NCI-H1092 treated with DMSO at 0.1 percent for 48 hours (cell line): Measurements from ENCODE around the gene MGME1.

Experiments
- DNase-seq: peaks from one replicate; lab custom pipeline; 2025; lab: John Stamatoyannopoulos, UW

Gene MGME1

DNA sequence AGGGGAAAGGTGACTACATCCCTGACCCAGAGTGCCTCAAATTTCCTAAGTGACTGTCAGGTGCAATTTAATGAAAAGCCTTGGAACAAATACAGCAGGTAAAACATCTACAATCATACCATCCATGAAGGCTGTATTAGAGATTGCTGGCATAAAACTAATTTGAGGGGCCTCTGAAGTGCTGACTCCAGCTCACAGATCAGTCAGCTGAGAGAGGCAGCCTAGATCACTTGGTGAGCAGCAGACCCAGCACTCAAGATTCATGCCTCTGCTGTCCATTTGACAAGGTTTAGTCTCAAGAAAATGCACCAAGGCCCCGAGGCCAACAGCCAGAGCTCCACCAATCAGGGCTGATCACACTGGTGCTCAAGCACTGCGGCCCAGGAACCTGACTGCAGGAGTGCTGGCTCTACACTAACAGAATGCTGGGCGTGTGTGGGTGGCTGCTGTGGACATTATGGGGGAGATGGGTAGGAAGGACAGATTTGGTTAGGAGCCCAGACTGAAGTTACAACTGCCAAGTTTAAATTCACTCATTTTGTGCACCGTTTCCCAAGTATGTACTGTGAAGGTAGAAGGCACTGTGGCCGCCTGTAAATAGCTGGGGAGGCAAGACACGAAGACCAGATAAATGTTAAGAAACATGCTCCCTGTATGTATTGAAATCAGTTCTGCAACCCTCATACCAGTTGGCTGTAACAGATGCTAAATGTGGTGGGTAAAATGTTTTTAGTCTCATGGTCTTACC, 28.4 kb upstream of the MGME1 start:
- no peak for DNase-seq

DNA sequence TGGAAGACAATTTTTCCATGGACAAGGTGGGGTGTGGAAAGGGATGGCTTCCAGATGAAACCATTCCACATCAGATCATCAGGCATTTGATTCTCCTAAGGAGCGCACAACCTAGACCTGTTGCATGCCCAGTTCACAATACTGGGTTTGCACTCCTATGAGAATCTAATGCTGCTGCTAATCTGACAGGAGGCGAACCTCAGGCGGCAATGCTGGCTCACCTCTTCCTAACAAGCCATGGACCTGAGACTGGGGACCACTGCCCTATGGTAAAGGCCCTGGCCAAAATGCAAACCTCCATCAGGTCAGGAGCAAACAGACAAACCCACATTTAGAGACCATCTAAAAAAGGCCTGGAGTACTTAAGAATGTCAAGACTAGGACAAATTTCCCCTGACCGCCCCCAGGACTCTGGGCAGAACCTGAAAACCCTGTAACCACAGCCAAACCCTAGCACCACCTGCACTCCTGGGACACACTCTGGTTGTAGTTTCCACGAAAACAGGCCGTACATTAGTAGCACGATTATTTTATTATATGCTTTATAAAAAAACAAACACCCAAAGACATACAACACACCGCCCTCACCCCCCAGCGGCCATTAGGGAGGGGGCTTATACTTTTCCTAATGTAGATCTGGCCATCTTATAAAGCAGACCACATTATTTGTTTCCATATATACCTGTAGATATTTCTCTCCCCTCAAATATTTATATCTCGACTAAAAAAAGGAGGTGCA, 27.6 kb upstream of the MGME1 start:
- DNase-seq, result no peak

DNA sequence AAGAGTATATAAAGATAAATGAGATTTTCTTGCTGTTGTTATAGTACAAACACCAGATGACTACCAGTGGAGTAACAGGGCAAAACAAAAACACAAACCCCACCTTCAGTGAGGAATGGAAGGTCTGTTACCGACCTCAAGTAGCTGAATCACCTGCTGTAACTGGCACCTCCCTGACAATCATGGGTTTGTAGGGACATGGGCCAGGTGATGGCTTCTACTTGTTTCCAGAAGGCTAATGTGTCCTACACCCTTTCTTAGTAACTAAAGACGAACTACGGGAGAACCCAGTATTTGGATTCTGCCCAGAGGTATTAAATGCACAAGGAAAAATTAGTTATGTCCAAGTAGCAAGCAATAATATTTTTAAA, 27.0 kb upstream of the MGME1 start:
- no peak for DNase-seq

DNA sequence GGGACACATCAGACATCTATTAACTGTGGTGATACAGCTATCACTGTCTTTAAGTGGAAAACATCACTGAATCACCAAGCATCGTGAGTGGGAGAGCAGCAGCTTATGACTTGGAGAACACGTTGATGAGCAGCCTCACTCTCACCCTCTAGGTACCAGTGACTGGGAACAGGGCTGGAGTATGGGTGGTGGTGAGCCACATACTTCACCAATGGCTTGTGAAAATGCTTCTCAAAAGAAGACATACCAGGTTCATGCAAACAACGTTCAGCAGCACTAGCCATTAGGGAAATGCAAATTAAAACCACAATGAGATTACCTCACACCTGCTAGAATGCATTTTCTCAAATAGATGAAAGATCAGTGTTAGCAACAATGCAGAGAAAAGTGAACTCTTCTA, 25.5 kb upstream of the MGME1 start:
- DNase-seq, result no peak

DNA sequence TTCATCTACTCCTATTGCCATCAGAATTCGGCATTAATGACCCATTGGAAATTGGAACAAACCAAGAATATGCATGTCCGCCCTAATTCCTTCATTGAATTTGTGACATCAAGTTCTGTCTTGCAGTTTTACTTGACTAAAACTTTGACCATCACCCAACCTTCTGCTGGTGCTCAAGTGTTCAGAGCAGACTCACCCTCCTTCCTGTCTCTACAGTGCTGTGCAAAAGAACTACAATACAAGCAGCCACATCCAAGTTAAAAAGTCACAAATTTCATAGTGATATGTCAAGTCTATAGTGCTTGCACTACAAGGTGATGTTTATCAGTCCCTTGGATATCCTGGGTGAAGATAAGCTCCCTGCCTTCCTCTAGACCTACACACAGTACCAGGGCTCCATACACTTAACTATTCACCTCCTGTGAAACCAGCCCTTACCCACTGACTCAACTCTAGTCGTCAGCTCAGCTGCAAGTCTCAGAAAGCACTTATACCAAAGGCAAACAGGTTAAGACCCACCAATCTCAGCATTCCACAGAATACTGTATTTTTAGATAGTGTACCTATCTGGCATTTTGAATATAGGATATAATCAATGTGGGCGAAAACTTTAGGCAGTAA, 23.9 kb upstream of the MGME1 start:
- no peak for DNase-seq

DNA sequence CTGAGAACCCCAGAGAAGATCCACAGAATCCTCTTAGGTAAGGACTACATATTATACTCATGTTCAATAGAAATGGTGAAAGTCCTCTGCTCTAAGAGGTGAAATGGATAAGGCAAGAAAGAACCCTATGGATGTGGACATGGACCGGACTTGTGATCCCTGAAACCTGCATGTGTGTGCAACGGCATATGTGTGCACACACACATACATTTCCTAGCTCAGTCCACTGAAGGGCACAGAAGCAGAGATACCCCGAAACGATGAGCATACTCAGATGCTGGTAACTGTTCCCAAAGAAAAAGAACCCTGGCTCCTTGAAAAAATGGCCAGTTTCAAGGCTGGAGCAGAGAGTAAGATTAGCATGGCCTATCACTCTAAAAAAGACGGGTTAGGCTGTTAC, 22.8 kb upstream of the MGME1 start:
- DNase-seq, result no peak

DNA sequence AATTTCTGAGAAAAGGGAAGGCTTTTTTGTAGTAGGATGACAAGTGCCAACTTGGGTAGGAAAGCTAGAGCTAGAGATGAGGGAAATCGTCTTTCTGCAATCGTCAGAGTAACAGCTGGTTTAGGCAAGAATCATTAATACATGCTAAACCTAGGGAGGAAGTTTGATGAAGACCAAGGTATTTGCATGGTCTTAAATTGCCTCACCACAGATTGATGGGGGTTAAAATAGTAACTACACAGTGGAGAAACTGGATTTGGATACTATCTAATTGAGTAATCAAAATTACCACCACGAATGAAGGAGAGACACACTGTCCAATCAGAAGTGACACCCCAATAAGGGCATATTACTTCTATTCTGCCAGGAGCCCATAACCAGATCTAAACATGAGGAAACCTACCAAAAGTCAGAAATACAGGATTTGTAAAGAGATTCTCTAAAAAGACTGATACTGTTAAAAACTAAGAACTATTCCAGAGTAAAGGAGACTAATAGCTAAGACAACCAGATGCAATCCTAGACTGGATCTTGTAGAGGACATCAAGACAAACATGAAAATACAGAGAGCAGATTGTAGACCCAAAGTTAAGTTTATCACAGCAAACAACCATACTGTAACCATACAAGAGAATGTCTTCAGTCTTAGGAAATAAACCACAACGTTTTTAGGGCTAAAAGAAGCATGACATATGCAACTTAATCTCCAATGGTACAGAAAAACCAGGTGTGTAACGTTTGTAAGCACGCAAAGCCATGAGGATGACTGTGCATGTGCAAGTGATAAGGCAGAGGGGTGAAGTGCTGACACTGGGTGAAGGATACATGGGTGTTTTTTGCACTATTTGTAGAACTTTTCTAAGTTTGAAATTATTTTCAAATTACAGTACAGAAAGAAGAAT, 22.0 kb upstream of the MGME1 start:
- DNase-seq, result no peak

DNA sequence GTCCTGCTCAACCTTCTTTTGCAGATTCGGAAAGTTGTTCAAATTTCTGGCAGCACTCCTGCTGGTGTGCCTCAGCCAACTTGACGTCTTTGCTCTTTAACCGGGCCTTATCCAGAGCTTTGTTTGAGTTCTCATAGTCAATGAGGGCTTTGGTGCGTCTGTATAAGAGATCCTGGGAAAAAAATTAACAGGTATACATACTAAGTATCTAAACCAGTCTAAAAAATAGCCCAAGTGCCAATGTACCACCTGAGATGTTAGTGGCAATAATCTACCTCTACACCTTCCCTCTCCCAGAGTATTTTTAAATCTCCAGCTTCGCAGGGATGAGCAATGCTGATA, 21.4 kb upstream of the MGME1 start:
- DNase-seq, result no peak

DNA sequence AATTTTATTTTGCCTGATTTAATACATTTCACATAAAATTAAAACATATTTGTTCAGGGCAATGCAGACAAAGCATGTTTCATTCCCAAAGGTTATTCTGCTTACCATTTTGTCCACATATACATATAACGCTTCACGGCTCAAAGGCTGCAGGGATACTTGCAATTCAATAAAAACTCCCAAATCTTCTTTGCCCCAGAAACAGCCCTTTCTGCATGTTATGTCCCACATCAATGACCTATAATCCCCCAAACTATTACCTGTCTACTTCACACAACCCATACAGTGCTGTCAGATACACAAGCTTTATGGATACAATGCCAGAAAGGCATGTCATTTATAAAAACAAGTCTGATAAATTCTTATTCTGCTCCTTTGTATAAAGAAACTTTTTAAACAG, 20.4 kb upstream of the MGME1 start:
- no peak for DNase-seq

DNA sequence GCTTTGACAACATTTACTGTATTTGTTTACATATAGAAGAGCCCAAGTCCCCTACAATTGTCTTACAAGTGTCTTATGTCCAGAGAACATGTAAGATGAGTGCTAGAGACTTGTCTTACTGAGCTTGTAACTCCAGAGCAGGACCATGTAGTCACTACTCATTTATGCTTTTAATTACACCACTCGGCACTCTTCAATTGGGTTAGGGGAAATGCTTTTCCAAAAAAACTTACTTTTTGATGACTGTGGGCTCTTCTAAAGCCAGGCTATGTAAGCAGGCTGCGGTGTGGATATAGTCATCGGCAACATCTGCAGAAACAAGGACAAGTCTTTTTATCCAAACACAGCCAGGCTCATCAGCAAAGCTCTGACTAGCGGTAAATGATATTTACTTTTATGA, 18.9 kb upstream of the MGME1 start:
- no peak for DNase-seq

DNA sequence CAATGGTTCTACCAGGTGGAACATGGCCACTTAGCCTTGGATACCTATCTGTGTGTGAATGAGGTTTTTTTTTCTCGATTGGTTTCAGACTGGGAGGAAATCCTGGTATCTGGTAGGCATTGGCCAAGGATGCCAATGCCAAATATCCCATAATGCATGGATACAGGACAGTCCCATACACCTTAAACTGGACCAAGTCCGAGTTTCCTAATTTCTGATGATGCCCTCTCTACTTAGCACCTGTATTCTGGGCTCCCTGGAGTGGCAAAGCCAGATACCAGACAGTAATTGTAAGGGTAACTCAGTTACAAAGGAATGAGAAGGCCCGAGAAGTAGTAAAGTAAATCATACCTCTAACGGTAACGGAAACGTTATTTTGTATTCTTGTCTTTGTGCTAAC, 18.1 kb upstream of the MGME1 start:
- DNase-seq, result no peak

DNA sequence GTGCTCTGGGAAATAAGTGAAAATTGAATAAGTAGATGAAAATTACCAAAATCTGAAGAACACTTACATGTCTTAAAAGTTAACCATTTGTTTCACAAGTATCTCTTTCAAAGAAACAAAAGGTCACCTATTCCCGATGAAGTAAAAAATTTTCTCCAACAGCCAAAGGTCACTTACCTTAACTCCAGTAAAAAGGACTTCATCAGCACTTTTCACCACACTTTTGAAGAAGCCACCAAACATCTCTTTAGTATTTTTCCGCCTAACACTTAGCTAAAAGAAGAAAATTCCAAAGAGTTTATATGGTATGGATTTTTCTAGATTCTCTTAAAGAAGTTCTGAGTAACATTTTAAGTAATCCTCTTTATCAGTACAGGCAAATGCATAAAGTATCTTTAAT, 17.5 kb upstream of the MGME1 start:
- no peak for DNase-seq

DNA sequence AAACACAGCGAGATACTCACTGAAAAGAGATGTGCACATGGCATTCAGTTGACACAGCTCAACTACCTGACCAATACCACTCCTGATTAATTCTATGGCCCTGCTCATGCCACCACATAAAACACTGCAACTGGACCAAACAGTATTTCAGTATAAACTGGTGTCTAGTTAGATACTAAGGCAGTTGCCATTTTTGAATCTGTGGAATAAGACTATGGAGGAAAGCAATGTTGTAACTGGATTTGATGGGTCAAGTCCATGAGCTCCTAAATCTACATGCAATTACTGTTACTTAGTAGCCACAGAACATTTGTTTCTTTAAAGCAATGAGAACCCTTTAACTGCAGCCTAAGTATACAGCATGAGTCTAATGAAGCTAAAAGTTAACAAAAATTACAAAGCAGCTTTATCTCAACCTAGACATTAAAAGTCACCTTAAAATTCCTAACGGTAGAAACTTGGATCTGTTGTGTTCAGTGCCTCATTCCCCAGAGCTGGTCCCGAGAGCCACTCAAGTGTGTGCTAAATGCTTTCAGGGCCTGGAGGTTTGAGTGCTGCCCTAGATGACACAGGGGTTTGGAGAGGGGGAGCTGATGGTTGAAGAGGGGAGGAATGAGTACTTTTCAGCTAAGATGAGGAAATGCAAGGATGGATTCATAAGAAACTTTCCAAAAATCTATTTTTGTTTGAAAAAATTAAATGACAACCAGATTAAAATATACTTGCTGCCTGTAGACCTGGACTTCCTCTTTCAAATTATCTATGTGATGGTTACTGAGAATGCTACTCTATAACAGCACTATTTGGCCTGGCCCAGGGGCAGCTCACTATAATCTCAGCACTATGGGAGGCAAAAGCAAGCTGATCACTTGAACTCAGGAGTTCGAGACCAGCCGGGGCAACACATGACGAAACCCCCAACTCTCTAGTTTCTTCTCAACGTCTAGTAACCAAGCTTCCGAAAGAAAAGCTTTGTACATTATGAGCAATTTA, 15.8 kb upstream of the MGME1 start:
- no peak for DNase-seq

DNA sequence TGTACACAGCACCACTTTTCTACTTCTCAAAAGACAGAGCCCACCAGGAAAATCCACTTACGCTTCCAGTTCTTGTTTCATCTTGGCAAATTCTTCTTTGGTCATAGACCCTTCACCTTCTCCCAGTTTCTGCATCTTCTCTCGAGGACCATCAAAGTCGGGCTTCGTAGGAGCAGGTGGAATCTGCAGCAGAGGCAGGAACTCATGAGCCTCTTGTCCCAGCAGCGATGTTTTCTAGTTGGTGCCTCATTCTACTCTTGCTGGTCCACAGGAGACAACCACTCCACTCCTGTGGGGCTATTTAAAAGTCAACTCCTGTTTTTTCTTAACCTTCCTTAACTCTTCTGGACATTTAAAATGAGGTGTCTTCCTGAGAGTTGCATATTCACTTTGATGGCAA, 14.9 kb upstream of the MGME1 start:
- DNase-seq, result no peak

DNA sequence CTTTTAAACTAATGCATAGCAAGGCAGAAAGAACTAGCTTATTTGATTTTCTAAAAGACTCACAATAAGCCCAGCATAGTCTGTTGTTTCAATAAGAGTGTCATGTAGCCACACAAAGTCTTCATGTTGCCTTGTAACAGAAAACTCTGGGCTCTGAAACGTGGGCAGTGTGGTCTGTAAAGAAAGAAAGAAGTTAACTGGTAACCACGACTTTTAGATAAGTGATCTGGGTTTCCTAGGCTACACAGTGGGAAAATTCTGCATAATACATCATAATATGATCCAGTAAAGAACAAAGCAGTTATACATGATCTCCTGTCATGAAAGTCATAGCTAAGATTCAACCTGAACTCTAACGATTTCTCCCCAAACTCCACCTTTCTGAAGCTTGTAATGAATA, 13.5 kb upstream of the MGME1 start:
- DNase-seq, result no peak

DNA sequence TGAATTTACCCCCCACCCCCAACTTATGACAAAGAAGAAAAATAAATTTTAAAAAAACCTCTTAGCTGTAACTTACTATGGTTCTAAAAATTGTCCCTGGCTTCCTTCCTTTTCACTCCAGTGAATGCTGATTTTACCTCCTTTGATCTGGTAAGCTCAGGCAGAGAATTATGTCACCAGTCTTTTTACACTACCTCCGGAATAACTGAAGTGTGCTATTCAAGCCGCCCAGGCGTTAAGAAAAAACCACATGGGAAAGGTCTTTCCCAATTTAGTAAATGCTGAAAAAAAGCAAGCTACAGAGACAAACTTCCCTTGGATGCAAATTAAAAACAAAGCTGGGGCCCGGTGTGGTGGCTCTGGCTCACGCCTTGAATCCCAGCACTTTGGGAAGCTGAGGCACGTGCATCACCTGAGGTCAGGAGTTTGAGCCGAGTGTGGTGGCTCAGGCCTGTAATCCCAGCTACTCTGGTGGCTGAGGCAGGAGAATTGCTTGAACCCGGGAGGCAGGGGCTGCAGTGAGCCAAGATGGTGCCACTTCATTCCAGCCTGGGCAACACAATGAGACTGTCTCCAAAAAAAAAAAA, 12.6 kb upstream of the MGME1 start:
- DNase-seq, result no peak

DNA sequence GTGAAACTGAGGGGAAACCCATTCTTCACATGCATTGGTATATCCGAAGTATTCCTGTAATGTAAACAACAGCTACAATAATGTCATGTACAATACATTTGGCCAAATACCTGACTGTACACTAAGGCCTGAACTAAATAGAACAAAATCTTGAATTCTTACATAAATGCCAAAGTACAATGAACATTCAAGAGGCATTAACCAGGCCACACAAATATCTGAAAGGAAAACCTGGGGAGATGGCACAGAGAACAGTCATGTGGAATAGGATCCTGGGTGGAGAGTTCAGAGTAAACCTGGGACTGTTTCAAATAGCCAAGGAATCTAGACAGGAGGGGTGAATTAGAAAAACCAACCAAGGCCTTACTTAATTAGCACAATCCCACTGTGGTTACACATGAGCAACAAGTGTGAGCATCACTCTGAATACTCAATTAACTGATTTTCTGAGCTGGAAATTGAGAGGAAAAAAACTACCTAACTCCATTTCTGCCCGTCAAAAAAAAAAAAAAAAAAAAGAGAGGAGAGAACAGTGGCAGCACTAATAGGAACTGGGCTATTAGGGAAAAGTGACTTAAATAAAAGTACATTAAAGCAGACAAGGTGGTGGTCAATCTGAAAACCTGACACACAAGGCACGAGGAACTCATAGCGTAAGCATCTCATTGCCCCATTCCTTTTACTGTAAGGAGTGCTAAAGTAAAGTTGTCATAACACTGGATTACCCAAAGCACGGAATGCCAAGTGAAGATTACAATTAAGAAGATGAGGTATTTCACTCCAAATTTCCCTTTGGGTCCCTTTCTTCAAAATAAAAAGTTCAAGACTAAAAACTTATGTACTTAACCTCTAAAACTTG, 11.1 kb upstream of the MGME1 start:
- DNase-seq, result no peak

DNA sequence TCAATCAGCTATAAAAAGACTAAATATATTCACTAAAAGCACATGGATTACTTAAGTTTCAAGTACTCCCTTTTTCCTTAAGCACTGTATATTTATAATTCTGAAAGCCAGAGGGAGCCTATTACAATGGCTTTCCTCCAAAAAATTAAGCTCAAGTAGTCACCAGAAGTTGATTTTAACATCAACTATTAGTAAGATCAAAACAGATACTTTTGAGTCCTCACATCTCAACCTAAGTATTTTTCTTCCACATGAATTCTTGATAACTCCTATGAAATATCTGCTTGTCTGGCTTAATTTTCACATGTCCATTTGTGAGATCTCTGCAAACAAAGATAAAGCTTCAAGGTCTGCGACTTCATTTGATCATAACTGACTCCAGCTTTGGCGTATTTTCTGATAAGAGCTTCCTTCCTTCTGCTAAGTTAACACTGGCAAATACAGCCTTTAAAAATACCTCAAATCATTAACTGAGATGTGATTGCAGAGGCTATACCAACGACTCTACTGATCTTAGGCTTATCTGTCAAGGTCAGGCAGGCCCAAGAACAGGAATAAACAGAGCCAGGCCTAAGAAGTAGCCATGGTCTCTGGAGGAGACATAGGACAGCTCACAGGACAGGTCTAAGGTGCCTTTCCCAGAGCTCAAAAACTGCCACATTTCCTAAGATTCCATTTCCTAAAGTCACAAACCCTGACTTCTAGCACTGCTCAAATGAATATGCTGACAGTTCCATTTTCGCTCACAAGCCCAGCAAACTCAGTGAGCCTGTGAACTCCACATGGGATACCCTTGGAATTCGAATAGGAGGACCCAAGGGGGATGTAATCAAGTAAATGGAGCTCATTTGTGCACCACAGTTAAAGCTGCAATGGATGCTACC, 10.2 kb upstream of the MGME1 start:
- DNase-seq, result no peak

DNA sequence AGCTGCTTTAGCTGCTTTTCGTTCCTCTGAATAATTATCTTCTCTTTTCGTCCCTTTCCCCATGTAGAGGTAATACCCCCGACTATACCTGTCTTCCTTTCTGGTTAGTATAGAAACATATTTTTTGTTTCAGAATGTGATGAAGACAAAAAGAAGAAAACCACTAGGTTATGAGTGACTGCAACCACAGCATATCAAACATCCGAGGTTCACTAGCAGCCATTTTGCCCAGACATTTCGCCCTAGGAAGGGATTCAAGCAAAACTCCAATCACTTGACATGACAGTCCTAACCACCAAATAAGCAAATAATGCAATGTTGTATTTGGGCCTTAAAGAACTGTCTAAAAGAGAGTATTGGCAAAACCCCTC, 9.6 kb upstream of the MGME1 start:
- DNase-seq, result no peak
